ENCODE results near the gene TNFAIP3. TPM values are rescaled to one million over a fixed set of nuclear protein-coding genes. Genes with fewer than 3 reads are reported as not detected.

Gene TNFAIP3
- total and polyA plus RNA-seq, 2 of the 8 experiments (the other 6 are each of a cell fraction or from before 2014, with no cell fraction given): 1.6 to 2.0 TPM

DNA sequence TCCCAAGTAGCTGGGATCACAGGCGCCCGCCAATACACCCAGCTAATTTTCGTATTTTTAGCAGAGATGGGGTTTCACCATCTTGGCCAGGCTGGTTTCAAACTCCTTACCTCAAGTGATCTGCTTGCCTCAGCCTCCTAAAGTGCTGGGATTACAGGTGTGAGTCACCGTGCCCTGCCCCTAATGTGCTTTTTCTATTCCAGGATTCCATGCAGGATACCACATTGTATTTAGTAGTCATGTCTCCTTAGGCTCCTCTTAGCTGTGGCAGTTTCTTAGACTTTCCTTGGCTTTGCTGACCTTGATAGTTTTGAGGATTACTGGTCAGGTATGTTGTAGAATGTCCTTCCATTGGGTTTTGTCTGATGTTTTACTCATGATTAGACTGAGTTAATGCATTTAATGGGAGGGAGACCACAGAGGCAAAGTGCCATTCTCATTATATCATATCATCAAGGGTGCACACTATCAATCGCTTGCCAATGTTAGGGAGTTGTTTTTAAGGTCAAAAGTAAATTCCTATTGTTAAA lies 39.6 kb upstream of the TNFAIP3 start:
- Histone ChIP-seq H3K4ac (replicated peaks; ENCODE audit: insufficient read length, low read depth, low read length) (no peak overlapping the region), H3K9ac (replicated peaks in 1 of 4; ENCODE audit: extremely low read depth in 1 of 4, low read depth in 3 of 4, low read length in 3 of 4) (no peak overlapping the region), H2BK20ac (ENCODE audit: low read length) (no peak overlapping the region), H4K20me1 (replicated peaks in 1 of 2; ENCODE audit: control insufficient read depth in 1 of 2, insufficient read depth in 2 of 2, low read length in 2 of 2) (no peaks in the 10 kb centered on the region), H3K56ac (replicated peaks; ENCODE audit: insufficient read length, low read depth, low read length) (no peak overlapping the region), H3K4me2 (ENCODE audit: insufficient read depth in 1 of 2, low read depth in 2 of 2, low read length in 2 of 2) (no peak overlapping the region), H3K23me2 (ENCODE audit: low read depth, low read length) (no peaks in the 10 kb centered on the region; the same call in 1 of the 2 replicates), H3K36me3 (ENCODE audit: control insufficient read depth in 2 of 4, insufficient read depth in 4 of 4, low read length in 3 of 4) (no peaks in the 10 kb centered on the region), H2BK15ac (ENCODE audit: low read length) (no peak overlapping the region), H2BK120ac (replicated peaks; ENCODE audit: low read depth, low read length) (no peak overlapping the region), H3K27me3 (replicated peaks in 1 of 4; ENCODE audit: control insufficient read depth in 3 of 4, extremely low read depth in 1 of 4, insufficient read depth in 3 of 4, low read length in 3 of 4) (no peaks in the 10 kb centered on the region), H3K79me2 (ENCODE audit: control insufficient read depth in 1 of 2, insufficient read depth in 2 of 2, low read length in 2 of 2) (no peaks in the 10 kb centered on the region), H3K14ac (ENCODE audit: insufficient read length) (no peak overlapping the region), H2BK5ac (ENCODE audit: low read depth, low read length) (no peak overlapping the region), H3K18ac (ENCODE audit: extremely low read depth, low read length) (no peak overlapping the region), H2AFZ (ENCODE audit: low read length) (no peak overlapping the region), H3K4me1 (replicated peaks in 1 of 4; ENCODE audit: control insufficient read depth in 3 of 4, insufficient read depth in 4 of 4, low read length in 3 of 4) (no peaks in the 10 kb centered on the region), H4K5ac (ENCODE audit: insufficient read length, low read depth, low read length) (no peak overlapping the region), H3K23ac (ENCODE audit: insufficient read length) (no peak overlapping the region), H2AK5ac (ENCODE audit: low read depth, low read length) (no peak overlapping the region), H3K4me3 (ENCODE audit: extremely low read depth in 1 of 4, insufficient read depth in 2 of 4, low read depth in 3 of 4, low read length in 4 of 4) (no peak overlapping the region), H4K91ac (replicated peaks; ENCODE audit: insufficient read length, low read length) (no peak overlapping the region), H3K79me1 (ENCODE audit: low read depth, low read length) (no peaks in the 10 kb centered on the region), H3K9me3 (ENCODE audit: insufficient read depth in 2 of 2, low read depth in 1 of 2, low read length in 1 of 2) (no peaks in the 10 kb centered on the region), H2BK12ac (ENCODE audit: low read depth, low read length) (no peak overlapping the region), H3K27ac (ENCODE audit: low read depth, low read length) (no peak overlapping the region), H4K8ac (ENCODE audit: extremely low read depth, insufficient read depth, low read length) (no peak overlapping the region)
- TF ChIP-seq POLR2AphosphoS5 (IDR thresholded peaks at IDR 0.05; ENCODE audit: low read depth, low read length) (no peak), RXRA (IDR thresholded peaks at IDR 0.05; ENCODE audit: insufficient read depth, low read depth, low read length) (no peak), RBBP5 (IDR thresholded peaks at IDR 0.05; ENCODE audit: borderline replicate concordance, low read depth, low read length) (no peak), HDAC6 (IDR thresholded peaks at IDR 0.05; ENCODE audit: low read depth, low read length) (no peak), RNF2 (IDR thresholded peaks at IDR 0.05; ENCODE audit: borderline replicate concordance, low read depth, low read length, missing control alignments, poor library complexity, severe bottlenecking) (no peak), KDM4A (IDR thresholded peaks at IDR 0.05; ENCODE audit: low read depth, low read length, severe bottlenecking) (no peak), EP300 (IDR thresholded peaks at IDR 0.05; ENCODE audit: borderline replicate concordance in 1 of 2, low read depth in 2 of 2, low read length in 2 of 2) (no peak), ZNF274 (IDR thresholded peaks at IDR 0.05; ENCODE audit: borderline replicate concordance, extremely low read depth, low read length) (no peak), NANOG (IDR thresholded peaks at IDR 0.05; ENCODE audit: insufficient read depth, low read depth, low read length, poor library complexity, severe bottlenecking) (no peak), BRCA1 (IDR thresholded peaks at IDR 0.05; ENCODE audit: low read depth, low read length) (no peak)
- WGBS, 2 experiments (ENCODE audit: extremely low coverage in 1 of 2, insufficient coverage in 1 of 2, insufficient read length in 1 of 2, insufficient replicate concordance in 2 of 2, low coverage in 1 of 2, low lambda C conversion rate in 2 of 2, missing lambda C conversion rate in 1 of 2): 93% methylated on average over 5 of the region's 5 CpGs; no CpG with 5 or more reads in 1 of the 2 experiments
- ChIA-PET CTCF (ENCODE audit: partially characterized antibody) (interaction anchor here (0.5 to 1.2 kb wide), 3 partner anchors 28 to 121 kb away, joined by 3 read pairs; no protein-coding TSS in a partner anchor), POLR2A (ENCODE audit: partially characterized antibody) (no interaction called here)
- DNase-seq (ENCODE audit: low read depth in 1 of 2, low spot score in 2 of 2) (no peak), FAIRE-seq (no peak)
